NCI-H1694 (cell line): ENCODE data around the gene BANF2.
"Not testable (repeated sequence)": the region's sequence is repeated elsewhere in the genome, so short reads cannot be mapped to it uniquely, and the experiment has no call there.

Experiments used
- DNase-seq: peaks from one replicate; lab custom pipeline; 2025; lab: John Stamatoyannopoulos, UW

The BANF2 gene

DNA sequence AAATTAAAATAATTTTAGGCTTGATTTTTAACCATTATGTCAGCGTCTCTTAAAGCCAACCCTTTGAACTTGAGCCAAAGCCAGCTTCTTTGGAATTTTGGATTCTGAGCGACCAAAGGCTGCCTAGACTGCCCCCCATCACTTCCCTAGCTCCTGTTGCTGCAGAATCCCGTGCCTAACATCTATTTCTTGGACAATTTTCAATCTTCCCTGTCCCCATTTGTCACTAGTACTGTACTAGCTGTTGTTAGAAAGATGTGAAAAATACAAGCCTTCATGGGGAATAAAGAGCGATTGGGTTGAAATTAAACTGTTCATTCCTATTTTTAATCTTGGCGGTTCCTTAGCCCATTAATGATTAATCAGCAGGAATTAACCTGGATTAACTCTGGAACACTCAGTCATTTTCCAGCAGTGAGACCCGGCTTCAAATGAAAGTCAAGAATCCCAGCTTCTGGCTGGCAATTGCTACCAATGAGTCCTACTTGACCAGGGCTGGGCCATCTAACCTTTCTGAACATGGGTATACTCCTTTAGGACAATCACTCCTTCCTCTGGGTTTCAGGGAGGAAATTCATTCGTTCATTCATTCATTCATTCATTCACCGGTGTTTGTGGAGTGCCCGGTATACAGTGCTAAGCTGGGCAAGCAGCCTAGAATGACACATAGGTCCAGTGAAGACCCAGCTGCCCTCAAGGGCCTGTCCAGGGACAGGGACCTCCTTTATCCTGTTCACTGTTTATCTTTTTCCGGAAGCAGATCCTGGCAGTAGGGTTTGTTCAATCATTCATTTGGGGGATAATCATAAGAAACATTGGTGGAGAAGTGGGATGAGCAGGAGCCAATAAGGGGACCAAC, 16.3 kb upstream of the BANF2 start:
- DNase-seq: no peak

DNA sequence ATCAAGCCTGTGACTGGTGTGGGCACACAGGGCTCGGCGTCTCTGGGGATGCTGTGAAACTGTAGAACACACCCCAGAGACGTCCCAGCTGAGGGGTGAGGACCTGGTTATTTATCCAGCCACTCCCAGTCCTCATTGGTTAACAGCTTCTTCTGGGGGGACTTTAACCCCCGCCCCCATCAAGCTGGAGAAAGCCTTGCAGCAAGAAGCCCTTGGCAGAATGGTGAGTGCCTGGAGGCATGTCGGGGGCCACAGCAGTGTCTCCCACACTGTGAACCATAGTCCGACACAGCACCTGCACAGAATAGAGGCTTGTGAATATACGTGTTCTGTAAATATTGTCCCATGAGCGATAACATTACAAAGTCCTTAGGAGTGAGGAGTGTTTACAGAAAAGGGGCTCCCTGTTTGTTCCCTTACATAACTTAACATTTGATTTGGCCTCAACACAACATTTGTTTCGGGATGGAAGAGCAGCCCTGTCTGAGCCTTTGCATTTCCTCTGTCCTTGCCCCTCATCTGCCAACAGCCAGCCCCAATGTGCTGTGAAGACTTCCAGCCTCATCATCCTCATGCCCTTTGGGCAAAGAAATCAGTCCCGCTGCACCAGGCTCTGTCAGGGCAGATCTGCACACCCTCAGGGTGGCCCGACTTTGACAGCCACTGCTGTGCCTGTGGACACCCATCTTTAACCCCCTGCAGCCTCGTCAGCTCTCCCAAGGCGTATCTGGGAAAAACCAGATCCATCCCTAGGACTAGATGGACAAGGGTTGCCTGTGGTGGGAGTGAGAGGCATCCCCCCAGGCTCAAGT, 15.5 kb upstream of the BANF2 start:
- DNase-seq: no peak

DNA sequence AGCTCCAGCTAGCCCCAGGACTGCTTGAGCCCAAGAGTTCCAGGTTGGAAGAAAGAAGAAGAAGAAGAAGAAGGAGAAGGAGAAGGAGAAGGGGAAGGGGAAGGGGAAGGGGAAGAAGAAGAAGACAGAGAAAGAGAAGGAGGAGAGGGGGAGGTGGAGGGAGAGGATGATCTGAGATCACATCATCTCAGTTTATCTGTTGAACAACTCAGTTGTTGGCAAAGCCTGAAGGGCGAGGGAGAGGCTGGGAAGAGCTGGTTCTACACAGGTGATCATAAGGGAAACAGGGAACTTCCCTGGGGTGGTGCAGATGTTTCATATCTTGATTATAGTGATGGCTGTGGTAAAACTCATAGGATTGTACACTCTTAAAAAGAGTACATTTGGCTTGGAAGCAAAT, 14.6 kb upstream of the BANF2 start:
- no peak for DNase-seq

DNA sequence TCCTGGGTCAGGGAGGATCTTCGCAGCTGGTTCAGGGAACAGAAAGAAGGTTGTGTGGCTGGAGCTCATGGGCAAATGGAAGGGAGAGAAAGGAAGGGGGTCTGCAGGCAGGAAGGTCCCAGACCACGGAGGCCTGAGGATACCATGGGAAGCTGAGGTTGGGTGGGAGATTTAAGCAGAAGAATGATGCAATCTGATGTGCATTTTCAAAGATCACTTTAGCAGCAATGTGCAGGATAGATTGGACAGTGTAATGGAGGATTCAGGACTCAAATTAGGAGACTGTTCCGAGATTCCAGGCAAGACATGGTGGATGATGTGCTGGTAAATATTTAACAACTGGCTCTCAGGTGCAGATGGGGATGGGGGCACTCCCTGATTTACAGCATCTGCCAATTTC, 12.0 kb upstream of the BANF2 start:
- DNase-seq: no peak

DNA sequence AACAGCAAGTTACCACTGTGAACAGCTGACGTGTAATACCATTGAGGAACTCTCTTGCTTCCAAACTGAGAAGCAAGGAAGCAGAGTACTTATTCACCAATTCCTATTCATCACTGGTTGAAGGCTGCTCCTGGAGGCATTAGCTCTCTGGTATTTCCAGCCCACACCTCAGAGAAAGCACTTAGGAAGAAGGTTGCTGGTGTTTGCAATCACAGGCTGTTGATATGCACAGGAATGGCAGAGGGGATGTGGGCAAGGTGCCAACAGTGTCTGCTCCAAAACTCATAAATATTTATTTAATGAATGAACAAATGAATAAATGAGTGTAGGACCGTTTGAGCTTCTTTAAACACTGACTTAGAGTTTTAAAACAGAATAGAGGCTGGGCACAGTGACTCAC, 10.8 kb upstream of the BANF2 start:
- no peak for DNase-seq

DNA sequence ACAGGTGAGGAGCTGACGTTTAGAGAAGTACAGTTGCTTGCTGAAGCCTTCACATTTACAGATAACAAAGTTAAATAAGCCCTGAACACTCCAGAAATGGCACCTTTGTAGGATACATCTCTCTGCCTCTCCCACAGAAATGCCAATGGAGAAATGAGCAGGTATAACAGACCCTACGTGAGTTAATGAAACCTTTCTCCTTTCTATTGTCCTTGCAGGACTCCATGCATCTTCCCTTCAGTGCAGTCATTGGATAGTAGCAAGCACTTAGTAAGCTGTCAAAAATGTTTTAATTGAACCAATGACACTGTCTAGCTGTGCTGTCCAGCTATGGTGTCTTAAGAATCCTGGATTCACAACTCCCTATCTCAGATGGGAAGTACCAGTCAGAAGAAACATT, 9.6 kb upstream of the BANF2 start:
- DNase-seq: no peak

DNA sequence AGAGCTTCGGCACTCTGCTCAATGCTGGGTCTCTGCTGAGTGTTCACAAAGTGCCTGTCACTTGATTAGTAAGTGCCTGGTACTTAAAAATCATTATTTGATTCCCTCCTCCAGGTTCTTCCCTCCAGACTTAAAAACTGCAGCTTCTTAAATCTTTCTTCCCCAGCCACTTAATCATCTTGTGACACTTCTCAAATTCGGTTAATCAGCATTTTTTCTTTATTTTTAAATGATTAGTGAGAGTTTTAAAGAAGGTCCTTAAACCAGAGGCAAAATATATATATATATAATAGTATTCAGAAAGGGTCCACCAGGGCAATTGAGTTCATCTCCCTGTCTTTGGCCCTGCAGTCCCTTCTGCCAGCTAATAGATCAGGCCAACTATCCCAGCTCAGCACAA, 8.0 kb upstream of the BANF2 start:
- DNase-seq: no peak

DNA sequence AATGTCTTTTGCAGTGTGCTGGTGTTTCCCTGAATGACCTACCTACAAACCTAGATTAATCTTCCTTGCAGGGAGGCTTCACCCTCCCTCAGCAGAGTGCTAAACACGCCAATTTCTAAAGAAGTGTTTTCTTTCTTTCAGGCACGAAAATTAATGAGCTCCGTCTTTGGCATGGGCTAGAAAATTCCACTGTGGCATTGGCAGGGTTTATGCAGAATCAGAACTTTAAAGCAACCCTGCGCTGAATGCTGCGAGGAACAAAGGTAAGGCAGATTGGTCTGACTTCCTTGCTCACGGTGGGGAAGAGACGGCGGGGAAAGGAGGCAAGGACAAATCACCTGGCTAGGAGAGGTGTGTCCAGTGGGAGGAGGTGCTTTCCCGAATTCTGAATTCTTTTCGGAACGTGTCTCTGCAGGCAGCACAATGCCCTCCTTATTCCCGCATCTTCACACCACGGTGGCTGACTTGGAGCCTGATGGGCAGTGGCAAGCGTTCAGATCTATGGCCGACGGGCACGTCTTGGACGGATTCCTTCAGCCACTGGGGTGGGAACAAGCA, 6.2 kb upstream of the BANF2 start:
- DNase-seq: no peak

DNA sequence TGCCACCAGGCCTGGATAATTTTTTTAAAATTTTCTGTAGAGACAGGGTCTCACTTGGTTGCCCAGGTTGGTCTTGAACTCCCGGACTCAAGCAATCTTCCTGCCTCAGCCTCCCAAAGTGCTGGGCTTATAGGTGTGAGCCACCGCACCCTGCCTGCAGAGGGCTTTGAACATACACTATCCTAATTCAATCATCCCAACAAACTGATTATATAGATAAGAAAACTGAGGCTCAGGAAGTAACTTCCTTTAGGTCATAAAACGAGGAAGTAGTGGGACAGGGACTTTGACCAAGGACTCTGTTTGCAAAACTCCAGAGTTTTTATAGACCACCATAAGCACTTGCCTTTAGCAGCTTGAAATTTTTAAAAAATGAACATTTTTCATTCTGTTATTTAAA, 5.0 kb upstream of the BANF2 start:
- no peak for DNase-seq

DNA sequence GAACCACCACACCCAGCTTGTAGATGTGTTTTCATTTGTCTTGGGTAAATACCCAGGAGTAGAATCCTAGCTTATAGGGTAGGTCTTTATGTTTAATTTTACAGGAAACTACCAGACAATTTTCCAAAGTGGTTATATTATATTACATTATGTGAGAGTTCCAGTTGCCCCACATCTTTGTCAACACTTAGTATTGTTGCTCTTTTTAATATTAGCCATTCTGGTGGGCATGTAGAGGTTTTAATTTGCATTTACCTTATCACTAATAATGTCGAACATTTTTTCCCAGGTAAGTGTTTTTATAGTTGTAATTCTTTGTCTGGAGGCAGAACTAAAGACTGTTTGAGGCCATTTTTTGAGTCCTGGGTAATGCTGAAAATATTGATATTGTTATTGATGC, 3.5 kb upstream of the BANF2 start:
- DNase-seq: no peak

DNA sequence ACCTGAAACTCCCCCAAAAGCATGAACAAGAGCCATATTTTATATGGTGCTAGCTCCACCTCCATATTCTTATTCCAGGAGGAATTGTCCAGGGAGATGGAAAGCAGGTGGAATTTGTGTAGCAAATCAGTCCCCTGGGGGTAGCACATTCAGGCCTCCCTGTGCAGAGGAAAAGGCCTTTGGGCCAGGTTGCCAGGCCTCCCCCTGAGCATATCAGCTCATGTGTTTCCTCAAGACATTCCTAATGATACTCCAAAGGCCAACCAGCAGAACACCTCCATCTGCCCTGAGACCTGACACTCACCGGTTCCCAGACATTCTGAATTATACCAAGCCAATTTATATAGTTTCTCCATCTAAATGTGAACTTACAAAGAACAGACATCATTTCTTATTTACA, 2.6 kb upstream of the BANF2 start:
- no peak for DNase-seq

DNA sequence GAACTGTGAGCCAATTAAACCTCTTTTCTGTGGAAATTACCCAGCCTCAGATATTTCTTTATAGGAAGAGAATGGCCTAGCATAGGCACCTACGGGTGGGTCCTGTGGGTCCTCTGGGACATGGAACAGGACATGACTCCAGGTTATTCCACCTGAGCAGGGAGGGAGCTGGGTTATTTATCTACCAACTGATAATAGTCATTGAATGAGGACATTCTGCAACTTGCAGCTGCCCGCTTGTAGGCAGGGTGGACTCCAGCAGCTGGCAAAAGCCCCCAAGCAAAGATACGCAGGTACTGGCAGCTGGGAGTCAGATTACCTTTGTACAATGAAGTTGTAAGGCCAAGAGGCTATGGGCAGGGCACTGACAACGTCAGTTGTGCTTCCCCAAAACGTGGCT, 1.4 kb upstream of the BANF2 start:
- DNase-seq: no peak

DNA sequence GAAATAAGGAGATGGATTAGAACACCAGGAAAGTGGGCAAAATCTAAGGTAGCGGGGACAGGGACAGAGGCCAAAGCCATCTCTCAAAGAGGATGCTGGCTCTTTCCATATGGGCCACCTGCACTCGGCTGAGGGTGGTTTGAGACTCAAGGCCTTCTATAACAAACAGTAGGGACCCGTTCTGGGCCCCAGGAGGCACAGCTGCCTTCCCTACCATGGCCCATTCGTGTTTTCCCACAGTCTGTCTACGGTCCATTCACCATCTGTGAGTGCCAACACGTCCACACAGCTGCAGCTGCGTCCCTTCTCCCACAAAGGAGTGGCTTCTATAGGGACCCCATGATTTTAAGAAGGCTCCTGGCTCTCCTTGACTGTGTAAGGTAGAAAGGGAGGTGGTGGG, 871 bp downstream of the BANF2 start:
- DNase-seq: no peak

DNA sequence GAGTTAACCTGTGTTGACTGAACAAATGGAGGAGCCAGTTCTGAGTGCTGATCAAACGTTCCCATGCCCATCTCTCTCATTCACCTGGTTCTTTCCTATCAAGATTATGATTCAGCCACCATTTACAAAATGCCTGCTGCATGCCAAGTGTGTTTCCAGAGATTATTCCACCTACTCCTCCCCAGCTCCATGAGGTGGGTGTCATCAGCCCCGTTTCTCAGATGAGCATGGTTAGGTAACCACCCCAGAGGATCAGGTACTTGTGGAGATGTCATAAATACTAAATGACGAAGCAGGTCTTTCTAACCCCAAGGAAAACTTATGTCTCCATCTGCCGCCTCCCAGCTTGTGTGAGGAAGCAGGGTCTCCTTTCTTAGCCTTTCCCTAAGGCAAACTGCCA, 2.1 kb downstream of the BANF2 start:
- DNase-seq: no peak

DNA sequence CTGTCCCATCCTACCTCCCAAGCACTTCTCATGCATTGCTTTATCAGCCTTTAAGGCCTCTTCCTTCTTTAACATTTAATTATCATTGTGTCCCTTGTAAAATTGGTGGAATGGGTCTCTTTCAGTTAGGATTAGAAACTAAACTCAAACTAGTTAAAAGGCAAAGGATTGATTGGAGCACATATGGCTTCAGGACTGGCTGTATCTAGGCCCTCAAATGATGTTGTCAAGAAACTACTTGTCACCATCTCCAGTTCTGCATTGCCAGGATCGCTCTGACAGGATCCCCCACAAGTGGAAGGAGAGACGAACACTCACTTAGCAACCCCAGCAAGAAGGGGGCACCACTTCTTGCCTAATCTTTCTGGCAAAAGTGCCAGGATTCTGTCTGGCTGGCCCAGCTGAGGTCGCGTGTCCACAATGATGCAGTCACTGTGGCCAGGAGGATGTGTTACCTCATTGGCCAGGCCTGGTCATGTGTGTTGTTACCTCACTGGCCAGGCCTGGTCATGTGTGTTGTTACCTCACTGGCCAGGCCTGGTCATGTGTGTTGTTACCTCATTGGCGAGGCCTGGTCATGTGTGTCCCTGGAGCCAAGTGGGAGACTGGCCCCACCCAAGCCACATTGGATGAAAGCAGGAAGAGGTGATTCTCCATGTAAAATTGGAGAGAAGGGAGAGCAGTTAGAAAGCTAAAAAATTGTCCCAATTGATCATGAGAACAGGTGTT, 5.0 kb downstream of the BANF2 start:
- DNase-seq: no peak

DNA sequence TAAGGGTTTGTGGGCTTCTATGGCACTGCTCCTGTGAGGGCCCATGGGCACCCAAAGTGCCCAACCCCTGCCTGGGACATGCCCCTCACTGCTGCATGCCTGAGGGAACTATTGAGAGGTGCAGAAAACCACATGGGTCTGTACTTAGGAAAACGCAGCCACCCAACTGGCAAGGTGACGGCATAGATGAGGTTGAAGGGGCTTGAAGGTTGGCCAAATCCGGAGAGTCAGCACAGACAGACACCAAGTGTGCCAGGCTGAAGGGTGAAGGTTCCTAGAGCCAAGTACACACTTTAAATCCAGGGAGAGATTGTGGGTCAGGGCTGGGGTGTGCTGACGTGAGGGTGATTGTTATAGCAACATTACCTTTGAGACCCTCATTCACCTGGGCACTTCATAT, 6.2 kb downstream of the BANF2 start:
- DNase-seq: no peak

DNA sequence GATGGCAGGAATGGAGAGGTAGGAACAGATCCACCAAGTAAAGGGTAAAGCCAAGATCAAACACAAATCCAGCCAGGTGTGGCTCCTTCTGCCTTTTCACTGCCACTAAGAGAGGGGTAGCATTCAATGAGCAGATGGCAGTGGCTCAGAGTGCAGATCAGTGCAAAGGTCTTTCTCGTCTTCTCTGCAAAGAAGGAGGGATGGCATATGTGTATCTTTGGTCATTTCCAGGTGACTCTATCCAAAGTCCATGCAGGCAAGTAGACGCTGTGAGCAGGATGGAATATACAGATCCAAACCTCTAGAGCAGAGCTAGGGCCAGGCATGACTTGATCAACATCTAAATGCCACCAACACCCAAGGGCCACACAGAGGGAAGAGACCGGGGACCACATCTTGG, 6.9 kb downstream of the BANF2 start:
- DNase-seq: no peak

DNA sequence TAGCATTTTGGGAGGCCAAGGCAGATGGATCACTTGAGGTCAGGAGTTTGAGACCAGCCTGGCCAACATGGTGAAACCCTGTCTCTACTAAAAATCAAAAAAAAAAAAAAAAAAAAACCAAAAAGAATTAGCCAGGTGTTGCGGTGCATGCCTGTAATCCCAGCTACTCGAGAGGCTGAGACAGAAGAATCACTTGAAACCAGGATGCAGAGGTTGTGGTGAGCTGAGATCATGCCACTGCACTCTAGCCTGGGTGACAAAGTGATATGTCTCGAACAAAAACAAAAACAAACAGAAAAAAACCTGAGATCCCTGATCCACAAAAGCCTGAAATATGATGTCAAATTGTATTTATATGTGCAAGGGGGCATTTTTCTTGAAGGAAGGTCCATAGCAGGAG, 8.2 kb downstream of the BANF2 start:
- not testable (repeated sequence) for DNase-seq

DNA sequence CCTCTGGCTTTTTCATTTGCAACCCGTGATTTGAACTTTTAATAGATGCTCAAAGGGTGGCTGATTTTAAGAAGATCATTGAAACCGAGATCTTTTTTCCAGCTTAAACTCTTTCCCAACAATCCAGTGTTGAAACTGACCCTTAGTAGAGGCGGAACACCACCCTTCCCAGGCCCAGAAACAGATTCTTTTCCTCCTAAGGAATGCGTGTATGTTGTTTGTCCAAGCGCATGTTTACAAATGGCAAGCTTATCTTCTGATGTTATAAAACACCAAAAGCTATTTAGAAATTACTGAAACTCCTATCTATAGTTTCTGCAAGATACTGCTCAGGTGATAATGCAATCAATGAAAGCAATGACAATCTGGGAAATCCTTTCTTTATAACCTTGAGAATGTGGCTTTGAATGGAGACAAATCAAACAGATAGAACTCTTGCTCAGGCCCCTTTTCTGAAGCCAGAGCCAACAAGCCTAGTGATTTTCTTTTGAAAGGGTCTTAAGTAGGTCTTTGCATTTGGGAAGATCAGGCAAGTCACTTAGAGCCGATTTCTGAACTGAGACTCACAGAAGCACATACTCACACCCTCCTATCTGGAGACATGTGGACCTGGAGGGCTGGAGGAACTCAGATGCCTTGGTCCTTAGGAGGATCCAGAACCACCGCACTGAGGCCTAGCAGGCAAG, 9.1 kb downstream of the BANF2 start:
- DNase-seq: no peak

DNA sequence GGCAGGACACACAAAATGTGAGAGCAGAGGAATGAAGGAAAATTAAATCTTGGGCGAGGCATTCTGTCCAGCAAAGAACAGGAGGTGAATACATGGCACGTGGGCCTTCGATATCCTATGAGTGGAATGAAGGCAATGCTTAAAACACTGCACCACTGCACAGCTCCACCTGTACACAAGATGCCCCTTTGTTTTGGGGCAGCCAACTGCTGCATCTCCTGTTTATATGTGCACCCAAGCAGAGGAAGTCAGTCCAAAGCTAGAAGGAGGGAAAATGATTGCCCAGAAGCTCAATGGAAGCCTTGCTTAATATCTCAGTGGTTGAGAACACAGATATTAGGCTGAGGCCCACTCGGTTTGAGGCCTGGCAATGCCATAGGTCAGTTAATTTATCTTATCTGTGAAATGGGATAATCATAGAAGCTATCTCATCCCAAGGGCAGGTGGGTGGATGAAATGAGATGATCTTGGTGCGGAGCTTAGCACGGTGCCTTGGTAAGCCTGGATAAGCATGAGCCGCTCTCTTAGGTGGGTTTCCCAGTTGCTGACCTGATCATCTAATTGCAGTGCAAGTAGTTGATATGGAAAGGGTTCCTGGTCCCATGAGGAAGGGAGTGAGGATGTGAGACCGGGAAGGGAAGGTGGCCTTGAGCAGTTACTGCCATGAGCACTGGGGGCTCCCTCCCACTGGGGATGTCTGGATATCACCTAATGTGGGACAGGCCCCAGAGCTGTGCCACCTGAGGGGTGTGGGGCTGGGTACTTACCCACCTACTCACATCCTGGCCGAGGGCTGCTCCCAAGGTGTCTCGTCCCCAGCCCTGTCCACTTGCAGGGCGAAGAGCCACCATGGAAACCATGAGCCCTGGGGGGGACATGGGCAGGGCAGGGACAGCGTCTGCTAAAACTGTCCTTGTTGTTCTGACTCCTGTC, 9.9 kb downstream of the BANF2 start:
- no peak for DNase-seq
